GM19455 (cell line): ENCODE measurements around the gene TMEM181.
"Not testable (repeated sequence)": the region's sequence is repeated elsewhere in the genome, so short reads cannot be mapped to it uniquely, and the experiment has no call there.

Experiments
- ATAC-seq: cut with Tn5 transposase; IDR thresholded peaks from one replicate; pipeline ENCODE4 v1.9.1; 2021; ENCODE audit not compliant: unreplicated experiment

TMEM181 gene

DNA sequence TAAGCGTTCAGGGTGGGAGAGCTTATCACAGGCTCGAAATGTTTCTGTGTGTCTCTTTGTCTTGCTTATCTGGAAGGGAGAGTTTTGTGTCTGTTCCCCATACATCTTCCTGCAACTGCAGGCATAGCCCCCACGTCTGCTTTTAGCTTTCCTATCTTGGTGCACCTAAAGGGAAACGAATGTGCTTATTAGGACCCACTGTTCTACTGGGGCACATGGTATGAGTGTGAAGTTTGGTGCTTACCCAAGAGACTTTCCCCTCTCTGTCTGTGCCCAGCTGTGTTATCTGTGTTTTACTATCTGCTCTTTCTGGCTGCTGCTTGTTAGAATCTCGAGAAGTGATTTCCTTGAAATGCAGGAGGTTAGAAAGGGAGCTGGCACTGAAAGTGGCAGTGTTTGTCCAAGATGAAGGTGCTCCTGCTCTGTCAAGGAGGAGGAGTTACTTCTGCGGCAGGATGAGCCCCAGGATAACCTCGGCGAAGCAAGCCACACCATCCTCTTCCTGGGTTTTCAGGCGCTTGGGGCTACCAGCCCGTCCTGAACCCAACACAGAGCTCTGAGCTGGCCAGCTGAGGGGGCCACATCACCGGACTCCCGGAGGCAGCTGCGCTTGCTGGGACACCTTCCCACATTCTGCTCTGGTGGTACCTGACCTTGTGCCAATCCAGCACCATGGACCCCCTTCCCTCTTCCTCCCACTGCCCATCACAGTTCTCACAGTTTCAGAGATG is 61.2 kb downstream of the TMEM181 start:
- ATAC-seq = no peak

DNA sequence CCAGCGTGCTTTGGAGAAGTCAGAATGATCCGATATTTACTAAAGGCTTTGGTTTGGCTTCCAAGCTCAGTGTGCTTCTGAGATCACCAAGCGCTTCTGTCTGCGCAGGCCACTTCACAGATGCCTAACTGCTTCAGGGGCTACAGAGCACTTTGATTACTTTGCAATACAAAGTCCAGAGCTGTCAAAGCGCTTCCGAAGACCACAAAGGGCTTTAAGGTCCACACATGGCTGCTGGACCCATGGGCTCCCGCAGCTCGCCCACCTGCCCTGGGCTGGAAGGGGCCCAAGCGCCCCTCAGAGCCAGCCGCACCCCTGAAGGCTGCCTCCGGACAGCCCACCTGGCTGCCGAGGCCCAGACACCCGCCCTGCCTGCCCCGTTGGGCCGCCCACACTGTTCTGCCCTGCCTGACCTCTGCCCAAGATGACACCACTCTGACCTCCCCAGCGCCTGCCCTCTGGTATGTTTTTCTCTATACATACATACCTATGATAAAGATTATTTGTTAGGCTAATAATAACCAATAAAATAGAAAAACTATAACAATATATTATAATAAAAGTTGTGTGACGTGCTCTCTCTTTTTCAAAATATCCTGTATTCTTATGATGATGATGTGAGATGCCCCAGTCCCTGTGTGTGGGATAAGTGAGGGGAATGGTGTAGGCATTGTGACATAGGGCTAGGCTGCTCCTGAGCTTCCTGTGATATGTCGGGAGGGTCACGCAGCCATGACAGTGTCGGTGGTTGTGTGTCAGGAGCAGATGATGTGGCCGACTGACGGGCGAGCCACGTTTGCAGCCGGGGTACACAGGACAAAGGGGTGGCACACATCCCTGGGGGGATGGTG is 62.0 kb downstream of the TMEM181 start:
- ATAC-seq = no peak

DNA sequence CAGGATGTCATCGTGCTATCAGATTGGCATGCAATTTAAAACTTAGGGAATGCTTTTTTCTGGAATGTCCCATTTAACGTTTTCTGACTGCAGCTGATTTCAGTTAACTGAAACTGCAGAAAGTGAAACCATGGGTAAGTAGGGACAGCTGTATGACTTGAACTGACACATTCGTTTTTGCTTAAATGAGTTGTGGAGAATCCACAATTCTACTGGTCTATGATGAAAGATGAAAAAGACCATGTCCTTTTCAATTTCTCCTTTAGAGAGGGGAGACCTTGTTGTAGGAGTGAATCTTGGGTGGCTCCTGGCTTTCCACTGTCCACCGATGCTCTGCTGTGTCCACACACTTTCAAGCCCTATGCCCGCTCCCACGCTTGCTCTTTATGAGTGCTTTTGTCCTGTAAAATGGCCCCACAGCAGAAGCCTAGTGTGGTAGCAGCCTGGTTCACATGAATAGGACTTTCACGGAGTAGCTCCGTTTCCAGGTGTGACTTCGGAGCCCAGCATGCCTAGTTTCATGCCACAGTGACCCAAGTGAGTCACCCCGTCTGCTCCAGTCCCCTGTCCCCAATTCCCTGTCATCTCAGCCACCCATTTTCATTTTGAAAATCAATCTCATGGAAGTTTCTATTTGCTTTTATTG is 62.8 kb downstream of the TMEM181 start:
- no peak for ATAC-seq

DNA sequence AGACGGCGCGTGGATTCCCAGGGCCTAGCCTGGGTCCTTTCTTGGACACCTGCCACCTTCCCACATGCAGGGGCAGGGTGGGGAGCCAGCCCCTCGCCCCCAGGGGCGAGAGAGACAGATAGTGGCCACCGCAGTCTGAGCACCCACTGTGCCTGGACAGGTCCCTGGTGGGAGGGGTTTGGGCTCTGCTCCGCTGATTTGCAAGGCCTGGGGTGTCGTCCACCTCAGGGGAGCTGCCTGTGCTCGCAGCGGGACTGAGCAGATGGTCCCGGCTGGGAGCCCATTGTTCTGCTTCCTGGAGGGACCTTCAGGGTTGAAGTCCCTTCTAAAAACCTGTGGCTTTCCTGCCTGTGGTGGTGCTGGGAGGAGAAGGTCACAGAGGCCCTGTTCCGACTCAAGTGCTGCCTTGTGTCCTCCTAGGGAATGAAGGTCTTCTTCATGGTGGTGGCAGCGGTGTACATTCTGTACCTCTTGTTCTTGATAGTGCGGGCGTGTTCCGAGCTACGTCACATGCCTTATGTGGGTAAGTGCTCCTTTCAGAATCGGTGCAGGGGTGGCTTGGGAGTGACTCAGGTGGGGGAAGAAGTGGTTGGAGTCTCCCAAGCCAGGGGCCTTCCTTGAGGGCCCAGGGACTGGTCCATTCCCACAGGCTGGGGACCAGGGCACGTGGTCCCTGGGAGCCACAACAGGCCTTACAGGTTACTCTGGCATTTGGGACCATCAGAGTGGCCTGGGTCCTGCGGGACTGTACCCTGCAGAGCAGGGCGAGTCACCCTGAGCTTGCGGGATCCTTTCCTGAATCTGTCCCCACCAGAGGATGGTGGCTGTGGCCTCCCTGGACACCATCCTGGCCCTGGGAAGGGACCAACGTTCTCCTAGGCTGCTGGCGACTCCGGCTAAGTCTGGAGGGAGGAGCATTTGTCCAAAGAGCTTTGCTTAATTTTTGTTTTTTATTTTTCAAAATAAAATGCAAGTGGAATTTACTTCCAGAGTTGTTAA is 65.1 kb downstream of the TMEM181 start:
- ATAC-seq = no peak

DNA sequence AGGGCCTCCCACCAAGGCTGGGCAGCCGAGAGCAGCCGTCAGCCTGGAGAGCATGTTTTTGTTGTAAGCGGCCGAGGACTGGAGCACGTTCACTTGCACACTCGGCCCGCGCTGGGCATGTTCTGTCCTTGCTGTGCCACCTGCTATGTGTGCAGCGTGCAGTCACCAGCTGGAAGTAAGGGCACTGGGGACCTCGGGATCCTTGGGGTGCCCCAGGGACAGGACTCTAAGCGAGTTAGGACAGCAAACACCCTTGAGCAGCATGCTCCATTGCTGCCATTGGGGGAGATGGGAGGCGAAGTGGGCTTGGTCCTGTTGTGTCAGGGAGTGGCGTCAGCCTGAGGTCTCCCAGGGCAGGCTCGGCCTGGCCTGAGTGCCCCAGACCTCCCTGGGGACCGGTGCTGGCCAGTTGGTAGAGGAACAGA is 66.0 kb downstream of the TMEM181 start:
- ATAC-seq = no peak

DNA sequence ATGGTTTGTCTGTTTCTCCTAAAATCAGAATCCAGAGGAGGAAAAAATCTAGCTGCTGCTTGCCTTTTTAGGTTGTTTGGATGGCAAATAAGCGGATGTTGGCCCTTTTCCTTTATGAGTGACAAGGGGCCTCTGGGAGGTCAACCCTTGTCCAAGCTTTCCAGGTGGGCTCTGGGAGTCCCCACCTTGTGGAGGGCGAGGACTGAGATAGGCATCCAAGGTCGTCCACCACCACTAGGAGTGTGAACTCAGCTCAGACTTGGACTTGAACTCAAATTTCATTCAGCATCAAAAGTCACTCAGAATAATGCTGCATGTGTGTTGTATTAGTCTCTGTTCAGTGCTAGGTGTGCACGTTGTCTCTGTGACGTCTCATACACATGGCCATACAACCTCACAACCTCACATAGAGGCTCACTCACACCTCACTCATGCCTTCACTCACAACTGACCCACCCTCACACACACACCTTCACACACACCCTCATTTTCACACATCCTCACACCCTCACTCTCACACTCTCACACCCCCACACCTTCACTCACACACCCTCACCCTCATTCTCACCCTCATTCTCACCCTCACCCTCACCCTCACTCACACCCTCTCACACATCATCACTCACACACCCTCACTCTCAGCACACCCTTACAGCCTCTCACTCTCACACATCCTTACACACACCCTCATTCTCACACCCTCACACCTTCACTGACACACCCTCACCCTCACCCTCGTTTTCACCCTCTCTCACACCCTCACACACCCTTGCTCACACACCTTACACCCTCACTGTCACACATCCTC is 66.7 kb downstream of the TMEM181 start:
- ATAC-seq = no peak

DNA sequence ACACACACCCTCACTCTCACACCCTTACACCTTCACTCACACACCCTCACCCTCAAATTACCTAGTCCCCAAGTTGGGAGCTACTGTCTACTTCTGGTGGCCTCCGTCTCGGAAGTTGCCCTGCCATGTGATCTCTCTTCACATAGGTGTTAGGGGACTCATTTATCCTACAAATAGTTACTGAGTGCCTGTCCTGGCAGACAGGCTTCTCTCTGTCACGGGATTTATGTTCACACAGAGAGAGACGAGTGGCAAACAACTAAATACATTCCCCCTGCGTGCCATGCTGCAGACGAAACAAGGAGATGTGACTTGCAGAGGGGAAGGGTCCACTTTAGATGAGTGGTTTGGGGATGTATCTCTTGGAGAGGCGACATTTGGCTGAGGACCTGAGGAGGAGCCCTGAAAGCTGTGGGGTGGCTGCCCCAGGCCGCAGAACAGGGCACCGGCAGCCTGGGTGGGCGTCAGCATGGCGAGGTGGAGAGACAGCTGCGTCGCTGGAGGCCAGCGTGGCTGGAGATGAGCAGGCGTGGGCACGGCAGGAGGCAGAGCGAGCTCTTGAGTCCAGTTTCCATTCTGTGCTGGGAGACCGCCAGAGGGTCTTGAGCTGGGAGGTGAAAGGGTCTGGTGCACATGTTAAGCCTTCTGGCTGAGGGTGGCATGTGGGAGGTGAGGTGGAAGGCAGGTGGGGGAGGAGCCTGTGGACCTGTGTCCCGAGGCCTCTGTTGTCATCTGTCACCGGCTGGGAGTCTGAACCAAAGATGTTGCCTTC is 67.5 kb downstream of the TMEM181 start:
- ATAC-seq = no peak

DNA sequence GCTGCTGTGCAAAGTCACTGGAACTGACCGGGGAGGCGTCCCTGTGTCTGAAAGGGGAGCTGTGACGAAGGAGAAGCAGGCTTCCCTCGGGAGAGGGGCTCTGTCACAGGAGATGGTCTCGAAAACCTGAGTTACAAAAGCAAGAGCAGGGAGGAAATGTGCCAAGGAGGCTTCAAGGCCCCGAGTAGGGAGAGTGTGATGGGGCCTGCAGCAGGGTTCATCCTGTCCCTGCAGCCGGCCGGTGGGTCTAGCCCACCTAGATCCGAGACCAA is 68.0 kb downstream of the TMEM181 start:
- ATAC-seq = no peak

DNA sequence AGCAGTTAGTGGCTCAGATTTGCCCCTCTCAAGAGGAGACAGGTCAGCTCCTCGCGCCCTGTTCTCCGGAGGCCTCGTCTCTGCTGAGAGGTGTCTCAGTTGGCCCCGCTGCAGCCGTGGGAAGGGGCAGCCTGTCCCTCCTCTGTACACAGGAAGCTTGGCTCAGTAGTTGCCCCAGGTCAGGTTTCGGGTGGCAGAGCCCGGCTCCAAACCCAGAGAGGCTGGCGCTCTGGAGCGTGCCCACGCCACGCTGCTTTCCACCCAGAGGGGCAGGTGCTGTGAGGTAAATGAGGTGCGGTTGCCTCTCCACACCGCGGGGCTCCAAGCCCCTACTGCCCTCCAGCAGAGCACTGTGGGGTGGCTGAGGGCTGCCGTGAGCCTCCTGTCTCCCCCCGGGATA is 68.7 kb downstream of the TMEM181 start:
- no peak for ATAC-seq

DNA sequence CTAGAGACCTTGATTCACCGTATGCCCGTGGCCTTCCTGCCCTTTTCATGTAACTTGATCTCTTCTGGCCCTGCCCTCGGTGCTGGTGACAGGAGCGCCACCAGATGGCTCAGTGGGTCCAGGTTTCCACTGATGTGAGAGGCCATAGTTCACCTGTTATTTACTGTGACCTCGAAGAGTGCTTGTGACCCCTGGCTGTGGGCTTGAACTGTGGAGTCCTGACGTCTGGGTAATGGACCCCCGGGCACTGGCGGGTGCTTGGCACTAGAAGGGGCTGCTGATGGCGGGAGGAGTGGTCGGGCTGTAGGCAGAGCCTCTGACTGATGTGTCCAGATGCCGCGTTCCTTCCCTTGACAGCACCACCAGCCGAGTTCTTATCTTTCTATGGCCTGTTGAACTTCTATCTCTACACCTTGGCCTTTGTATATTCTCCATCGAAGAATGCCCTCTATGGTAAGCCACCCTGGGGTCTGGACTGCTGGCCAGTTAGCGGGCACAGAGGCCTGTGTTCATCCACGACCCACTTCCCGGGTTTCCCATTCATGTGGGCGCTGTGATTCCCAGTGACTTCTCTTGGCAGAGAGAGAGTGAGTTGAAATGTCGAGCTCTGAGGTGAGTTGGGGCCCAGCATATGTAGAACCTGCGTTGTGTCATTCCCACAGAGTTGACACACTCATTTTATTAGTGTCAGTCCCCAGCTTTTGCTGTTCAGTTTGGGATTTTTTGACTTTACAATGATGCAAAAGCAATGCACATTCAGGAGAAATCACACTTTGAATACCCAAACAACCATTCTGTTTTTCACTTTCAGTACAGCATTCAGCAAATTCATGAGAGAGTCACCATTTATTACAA is 69.7 kb downstream of the TMEM181 start:
- no peak for ATAC-seq

DNA sequence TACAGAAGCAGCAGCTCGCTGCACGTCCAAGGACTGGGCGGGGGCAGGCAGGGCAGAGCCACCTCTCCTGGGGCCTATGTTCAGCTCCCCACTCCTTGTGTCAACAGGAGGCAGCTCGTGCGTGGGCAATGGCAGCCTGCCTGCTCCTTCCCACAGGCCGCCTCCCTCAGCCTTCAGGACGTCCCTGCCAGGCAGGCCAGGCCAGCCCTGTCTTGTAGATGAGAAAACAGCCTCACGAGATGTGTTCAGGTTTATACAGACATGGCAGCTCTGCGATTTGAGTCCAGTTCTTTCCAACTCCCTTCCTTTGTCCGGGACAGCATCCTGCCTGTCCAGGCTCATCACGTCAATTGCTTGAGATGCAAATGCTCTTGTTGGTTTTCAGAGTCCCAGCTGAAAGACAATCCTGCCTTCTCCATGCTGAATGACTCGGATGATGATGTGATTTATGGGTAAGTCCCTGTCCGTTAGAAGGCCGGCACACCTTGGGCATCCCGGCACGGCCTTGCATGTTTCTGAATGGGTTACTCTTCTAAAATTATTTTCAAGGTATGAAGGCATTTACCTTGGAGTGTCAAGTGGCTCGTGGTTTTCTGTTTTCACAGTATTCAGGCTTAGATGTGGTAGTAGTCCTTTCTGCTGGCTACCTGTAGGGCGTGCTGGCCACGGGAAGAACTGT is 71.2 kb downstream of the TMEM181 start:
- no peak for ATAC-seq

DNA sequence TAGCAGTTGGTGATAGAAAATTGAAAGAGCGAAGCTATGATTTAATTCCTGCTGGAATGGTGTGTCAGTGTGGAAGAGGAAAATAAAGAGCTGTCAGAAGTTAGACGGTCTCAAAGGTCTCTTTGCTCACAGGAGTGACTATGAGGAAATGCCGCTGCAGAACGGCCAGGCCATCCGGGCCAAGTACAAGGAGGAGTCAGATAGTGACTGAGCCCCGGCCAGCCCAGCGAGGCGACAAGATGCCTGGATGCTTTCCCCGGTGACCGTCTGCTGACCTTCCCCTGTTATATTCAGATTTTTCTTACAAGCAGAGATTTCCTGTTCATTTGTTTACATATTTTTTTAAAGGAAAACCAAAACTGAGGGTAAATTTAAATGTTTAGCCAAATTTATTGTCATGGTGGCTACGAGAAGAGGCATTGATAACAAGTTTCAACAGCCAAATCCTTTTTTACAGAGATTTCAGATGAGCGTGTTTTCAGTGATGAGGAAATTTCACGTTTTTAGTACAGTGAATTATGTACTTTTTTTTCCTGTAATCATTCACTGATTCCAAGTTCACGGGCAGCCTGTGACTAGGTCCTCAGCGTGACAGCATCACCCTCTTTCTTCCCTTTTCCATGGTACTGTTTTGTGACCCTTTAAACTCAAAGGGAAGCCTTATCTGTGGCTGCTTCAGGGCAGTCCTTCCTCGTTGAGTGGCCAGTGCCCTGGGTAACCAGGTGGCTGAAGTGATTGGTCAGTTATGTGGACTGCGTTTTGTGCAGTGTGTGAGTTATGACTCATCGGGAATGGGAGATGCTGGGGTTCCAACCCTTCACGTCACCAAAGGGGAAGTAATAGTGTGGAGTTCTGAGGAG is 72.0 kb downstream of the TMEM181 start:
- ATAC-seq = no peak

DNA sequence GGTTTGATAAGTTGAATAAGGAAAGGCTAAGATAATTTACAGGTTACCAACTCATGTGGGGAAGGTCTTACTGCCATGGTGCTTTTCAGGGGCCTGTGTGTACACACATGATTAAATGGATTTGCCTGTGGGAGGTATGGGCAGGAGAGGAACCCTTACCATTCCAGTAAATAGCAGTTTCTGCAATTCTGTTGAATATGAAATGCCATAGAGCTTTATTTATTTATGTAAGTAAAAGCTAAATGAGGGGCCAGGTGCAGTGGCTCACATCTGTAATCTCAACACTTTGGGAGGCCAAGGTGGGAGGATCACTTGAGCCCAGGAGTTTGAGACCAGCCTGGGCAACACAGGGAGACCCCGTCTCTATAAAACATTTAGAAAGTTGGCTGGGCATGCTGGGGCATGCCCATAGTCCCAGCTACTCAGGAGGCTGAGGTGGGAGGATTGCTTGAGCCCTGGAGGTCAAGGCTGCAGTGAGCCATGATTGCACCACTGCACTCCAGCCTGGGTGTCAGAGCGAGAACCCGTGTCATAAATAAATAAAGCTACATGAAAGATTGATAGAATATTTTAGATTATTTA is 72.7 kb downstream of the TMEM181 start:
- not testable (repeated sequence) for ATAC-seq

DNA sequence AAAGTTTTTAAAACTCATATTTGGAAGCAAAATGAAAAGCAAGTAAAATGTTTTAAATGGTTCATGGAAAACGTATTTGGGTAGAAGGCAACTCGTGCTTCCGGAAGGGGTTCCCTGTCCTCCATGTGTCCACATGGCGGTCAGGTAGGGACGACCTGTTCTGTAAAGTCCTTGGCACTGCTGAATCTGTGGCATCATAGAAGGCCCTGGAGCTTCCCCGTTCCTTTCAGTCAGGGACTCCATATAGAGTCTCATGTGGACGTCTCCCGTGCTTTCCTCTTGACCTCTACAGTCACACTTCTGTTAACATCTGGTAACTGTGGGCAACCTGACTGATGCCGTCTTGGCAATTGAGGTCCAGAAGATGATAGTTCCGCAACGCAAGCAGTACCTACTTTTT is 73.2 kb downstream of the TMEM181 start:
- ATAC-seq = no peak

DNA sequence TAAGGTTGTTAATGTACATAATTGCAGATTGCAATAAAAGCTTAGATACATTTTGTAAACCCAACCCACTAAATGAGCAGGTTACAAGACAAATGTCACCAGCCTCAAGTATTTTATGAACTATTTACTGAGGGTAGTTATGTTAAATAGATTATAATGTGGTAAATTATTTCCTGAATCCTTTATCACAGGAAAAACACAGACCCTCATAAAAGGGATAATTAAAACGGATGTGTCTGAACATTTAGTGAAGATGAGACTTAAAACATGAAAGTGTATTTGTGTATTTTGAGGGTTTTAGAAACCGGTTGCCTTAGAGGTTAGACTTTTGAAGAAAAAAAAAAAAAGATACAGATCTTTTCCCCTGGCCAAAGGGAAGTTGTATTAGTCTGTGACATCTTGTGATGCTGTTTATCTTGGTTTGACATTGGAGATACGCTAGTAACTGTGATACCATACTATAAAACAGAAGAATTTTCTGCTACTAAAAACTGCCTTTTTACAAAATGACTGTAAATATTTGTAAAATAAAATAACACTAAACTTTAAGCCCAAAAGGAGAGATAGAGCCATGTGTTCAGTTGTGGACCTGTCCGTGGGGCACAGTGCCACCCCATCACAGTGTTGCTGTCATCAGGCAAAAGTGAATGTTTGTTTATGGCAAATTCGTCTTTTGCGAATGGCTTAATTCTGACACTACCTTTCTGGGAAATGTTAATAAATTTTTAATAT is 75.0 kb downstream of the TMEM181 start:
- no peak for ATAC-seq
